Naive B cell (primary cell): Measurements from ENCODE around the gene ECHS1. TPM values are rescaled to one million over a fixed set of nuclear protein-coding genes. Genes with fewer than 3 reads are reported as not detected.

Experiments used
- ATAC-seq, 2 donors: fragments of 150-1000 bp; cut with Tn5 transposase; 2 replicates each; pipeline ENCODE4 v1.10.0; 2021; ENCODE audit warnings: low read depth in 2 of 2, mild to moderate bottlenecking in 2 of 2, moderate library complexity in 2 of 2
- DNase-seq: peaks from one replicate; pipeline ENCODE4 v3.0.0; 2022
- H3K27ac Mint-ChIP-seq, 6 donors: one replicate each; pipeline ENCODE4 v1.8.0; 2020 to 2022; ENCODE audit warnings: mild to moderate bottlenecking in 6 of 6, mixed read lengths in 6 of 6, moderate library complexity in 5 of 6, inconsistent platforms in 2 of 6
- H3K27me3 Mint-ChIP-seq, 3 donors: one replicate each; pipeline ENCODE4 v1.8.0; 2021 to 2022; ENCODE audit warnings: mixed read lengths in 3 of 3, mild to moderate bottlenecking in 1 of 3
- H3K36me3 Mint-ChIP-seq, 2 donors: one replicate each; pipeline ENCODE4 v1.8.0; 2020 to 2022; ENCODE audit warnings: mixed read lengths in 2 of 2, inconsistent platforms in 1 of 2, mild to moderate bottlenecking in 1 of 2
- H3K4me1 Mint-ChIP-seq, 3 donors: one replicate each; pipeline ENCODE4 v1.8.0; 2020 to 2022; ENCODE audit warnings: mixed read lengths in 3 of 3, inconsistent platforms in 1 of 3, mild to moderate bottlenecking in 1 of 3, moderate library complexity in 1 of 3
- H3K4me3 Mint-ChIP-seq, 8 donors: one replicate each; pipeline ENCODE4 v1.8.0; 2020 to 2022; ENCODE audit warnings: mild to moderate bottlenecking in 8 of 8, mixed read lengths in 8 of 8, moderate library complexity in 8 of 8, inconsistent platforms in 2 of 8
- H3K9me3 Mint-ChIP-seq, 7 donors: one replicate each; pipeline ENCODE4 v1.8.0; 2020 to 2022; ENCODE audit warnings: mixed read lengths in 7 of 7, mild to moderate bottlenecking in 5 of 7, inconsistent platforms in 2 of 7, moderate library complexity in 1 of 7
- polyA plus RNA-seq, 6 donors: library from polyadenylated mRNA; unstranded; fragments of 300-500 nt; fragmentation: Illumina TruSeq; gene quantifications; one replicate each; pipeline ENCODE4 v1.2.3, GENCODE V29; 2021; ENCODE audit warnings: low read depth in 6 of 6

Gene ECHS1
- polyA plus RNA-seq, 6 donors from 2014 or later: 89.3 to 121 (median 110) TPM

GRCh38 chr10:133349160-133349568, 24.0 kb downstream of the ECHS1 start:
- H3K4me3 Mint-ChIP-seq: peak overlapping the region in 1 of 8 donors; percentile 10
- peaks cover 14 to 35% (median 35%) of the 10 kb centered on the region in 3 donors for H3K27me3 Mint-ChIP-seq
- peaks cover 10 to 24% (median 14%) of the 10 kb centered on the region in 3 donors for H3K4me1 Mint-ChIP-seq
- no peaks in the 10 kb centered on the region for H3K36me3 Mint-ChIP-seq
- ATAC-seq: no peak
- H3K9me3 Mint-ChIP-seq: peaks cover 0 to 3% (median 0%) of the 10 kb centered on the region in 7 donors
- peak overlapping the region in 1 of 6 donors; percentile 14 for H3K27ac Mint-ChIP-seq
- no peak for DNase-seq

GRCh38 chr10:133347710-133348517, 25.2 kb downstream of the ECHS1 start:
- Mint-ChIP-seq H3K4me1 (peaks cover 10 to 24% (median 14%) of the 10 kb centered on the region in 3 donors), H3K4me3 (no peak overlapping the region), H3K27me3 (peaks cover 23 to 44% (median 44%) of the 10 kb centered on the region in 3 donors), H3K9me3 (peaks cover 0 to 3% (median 0%) of the 10 kb centered on the region in 7 donors), H3K36me3 (no peaks in the 10 kb centered on the region), H3K27ac (no peak overlapping the region)
- no peak for ATAC-seq
- DNase-seq: no peak

GRCh38 chr10:133346413-133346812, 26.7 kb downstream of the ECHS1 start:
- no peaks in the 10 kb centered on the region for H3K36me3 Mint-ChIP-seq
- ATAC-seq (no peak), DNase-seq (no peak)
- H3K9me3 Mint-ChIP-seq: peaks cover 0 to 3% (median 0%) of the 10 kb centered on the region in 7 donors
- H3K4me1 Mint-ChIP-seq: peaks cover 10 to 24% (median 14%) of the 10 kb centered on the region in 3 donors
- no peak overlapping the region for H3K27ac Mint-ChIP-seq
- peaks cover 31 to 54% (median 53%) of the 10 kb centered on the region in 3 donors for H3K27me3 Mint-ChIP-seq
- no peak overlapping the region for H3K4me3 Mint-ChIP-seq

GRCh38 chr10:133344236-133344635, 28.9 kb downstream of the ECHS1 start:
- no peak for ATAC-seq
- peaks cover 36 to 59% (median 53%) of the 10 kb centered on the region in 3 donors for H3K27me3 Mint-ChIP-seq
- peaks cover 10 to 21% (median 13%) of the 10 kb centered on the region in 3 donors for H3K4me1 Mint-ChIP-seq
- no peaks in the 10 kb centered on the region for H3K36me3 Mint-ChIP-seq
- H3K27ac Mint-ChIP-seq: no peak overlapping the region
- no peak overlapping the region for H3K4me3 Mint-ChIP-seq
- peaks cover 0 to 3% (median 0%) of the 10 kb centered on the region in 7 donors for H3K9me3 Mint-ChIP-seq
- no peak for DNase-seq

- H3K4me1 Mint-ChIP-seq: peaks cover 6 to 16% (median 9%) of the 10 kb centered on the region in 3 donors
- ATAC-seq (no peak), DNase-seq (no peak)
- H3K27me3 Mint-ChIP-seq: peaks cover 32 to 54% (median 47%) of the 10 kb centered on the region in 3 donors
- no peak overlapping the region for H3K4me3 Mint-ChIP-seq
- H3K27ac Mint-ChIP-seq: no peak overlapping the region
- peaks cover 0 to 3% (median 0%) of the 10 kb centered on the region in 7 donors for H3K9me3 Mint-ChIP-seq
- no peaks in the 10 kb centered on the region for H3K36me3 Mint-ChIP-seq
Measured at GRCh38 chr10:133343558-133343957, 29.6 kb downstream of the ECHS1 start.

GRCh38 chr10:133342942-133343341, 30.2 kb downstream of the ECHS1 start:
- H3K4me1 Mint-ChIP-seq: peaks cover 6 to 16% (median 9%) of the 10 kb centered on the region in 3 donors
- H3K27ac Mint-ChIP-seq: no peak overlapping the region
- peak overlapping the region in 1 of 8 donors; percentile 72 for H3K4me3 Mint-ChIP-seq
- DNase-seq (no peak), ATAC-seq (no peak)
- peaks cover 32 to 54% (median 47%) of the 10 kb centered on the region in 3 donors for H3K27me3 Mint-ChIP-seq
- H3K36me3 Mint-ChIP-seq: no peaks in the 10 kb centered on the region
- peaks cover 0 to 3% (median 0%) of the 10 kb centered on the region in 7 donors for H3K9me3 Mint-ChIP-seq

GRCh38 chr10:133341983-133342382, 31.2 kb downstream of the ECHS1 start:
- no peak for ATAC-seq
- peaks cover 6 to 16% (median 9%) of the 10 kb centered on the region in 3 donors for H3K4me1 Mint-ChIP-seq
- H3K27ac Mint-ChIP-seq: no peak overlapping the region
- H3K36me3 Mint-ChIP-seq: no peaks in the 10 kb centered on the region
- peaks cover 0 to 3% (median 0%) of the 10 kb centered on the region in 7 donors for H3K9me3 Mint-ChIP-seq
- H3K27me3 Mint-ChIP-seq: peaks cover 32 to 54% (median 47%) of the 10 kb centered on the region in 3 donors
- H3K4me3 Mint-ChIP-seq: no peak overlapping the region
- no peak for DNase-seq

- Mint-ChIP-seq H3K9me3 (peaks cover 0 to 3% (median 0%) of the 10 kb centered on the region in 7 donors), H3K27ac (no peak overlapping the region), H3K36me3 (no peaks in the 10 kb centered on the region), H3K4me3 (no peak overlapping the region), H3K4me1 (peaks cover 0 to 2% (median 1%) of the 10 kb centered on the region in 3 donors), H3K27me3 (peaks cover 26 to 35% (median 29%) of the 10 kb centered on the region in 3 donors)
- no peak for ATAC-seq
- DNase-seq: no peak
Measured at GRCh38 chr10:133339708-133340380, 33.3 kb downstream of the ECHS1 start.

- peaks cover 0 to 4% (median 0%) of the 10 kb centered on the region in 7 donors for H3K9me3 Mint-ChIP-seq
- H3K27me3 Mint-ChIP-seq: peaks cover 19 to 30% (median 20%) of the 10 kb centered on the region in 3 donors
- H3K27ac Mint-ChIP-seq: no peak overlapping the region
- peaks cover 0 to 3% of the 10 kb centered on the region in 2 donors for H3K36me3 Mint-ChIP-seq
- ATAC-seq: no peak
- no peak overlapping the region for H3K4me3 Mint-ChIP-seq
- peaks cover 1 to 9% (median 6%) of the 10 kb centered on the region in 3 donors for H3K4me1 Mint-ChIP-seq
- DNase-seq: no peak
Measured at GRCh38 chr10:133338080-133339071, 34.8 kb downstream of the ECHS1 start.

GRCh38 chr10:133337370-133337725, 35.8 kb downstream of the ECHS1 start:
- peaks cover 2 to 15% (median 6%) of the 10 kb centered on the region in 3 donors for H3K4me1 Mint-ChIP-seq

GRCh38 chr10:133336577-133337369, 36.4 kb downstream of the ECHS1 start, which contains the start of gene CALY:
TSS of gene CALY (minus strand) at chr10:133336896. CDS start at chr10:133328989, 7,907 bp downstream.
- ATAC-seq (peak; percentile 55 to 64), DNase-seq (peak; percentile 81)
- peaks cover 0 to 14% of the 10 kb centered on the region in 2 donors for H3K36me3 Mint-ChIP-seq
- H3K27me3 Mint-ChIP-seq: peaks cover 19 to 36% (median 25%) of the 10 kb centered on the region in 3 donors
- peak within 1 kb of the TSS in 5 of 6 donors; percentile 49 to 96 (median 74) for H3K27ac Mint-ChIP-seq
- peak within 1 kb of the TSS in 7 of 8 donors; percentile 60 to 85 (median 68) for H3K4me3 Mint-ChIP-seq
- peaks cover 2 to 15% (median 6%) of the 10 kb centered on the region in 3 donors for H3K4me1 Mint-ChIP-seq
- peaks cover 0 to 4% (median 0%) of the 10 kb centered on the region in 7 donors for H3K9me3 Mint-ChIP-seq

More at GRCh38 chr10:133337370-133337725, 35.8 kb downstream of the ECHS1 start:
- peaks cover 0 to 13% of the 10 kb centered on the region in 2 donors for H3K36me3 Mint-ChIP-seq
- DNase-seq (no peak), ATAC-seq (no peak)
- no peak overlapping the region for H3K27ac Mint-ChIP-seq
- H3K4me3 Mint-ChIP-seq: no peak overlapping the region
- peaks cover 0 to 5% (median 0%) of the 10 kb centered on the region in 7 donors for H3K9me3 Mint-ChIP-seq
- peaks cover 18 to 35% (median 25%) of the 10 kb centered on the region in 3 donors for H3K27me3 Mint-ChIP-seq
